Liver (tissue), 9 donors: ENCODE results near the gene NXPE4. TPM values are rescaled to one million over a fixed set of nuclear protein-coding genes. Genes with fewer than 3 reads are reported as not detected.
"Not testable (repeated sequence)": the region's sequence is repeated elsewhere in the genome, so short reads cannot be mapped to it uniquely, and the experiment has no call there.

Experiments
- DNase-seq: peaks from one replicate; pipeline ENCODE4 v3.0.0-alpha.2; 2017; ENCODE audit warnings: low spot score
- H3K27ac ChIP-seq, 2 donors: one replicate each; pipeline ENCODE4 v1.7.0; 2013; ENCODE audit warnings: inconsistent platforms in 2 of 2, low read length in 2 of 2, control low read depth in 1 of 2, low read depth in 1 of 2, mild to moderate bottlenecking in 1 of 2
- H3K27me3 ChIP-seq, 4 donors: one replicate each; pipeline versions ENCODE4 v1.6.1 to v1.7.0; 2013; ENCODE audit warnings: low read length in 3 of 4, inconsistent platforms in 1 of 4, mild to moderate bottlenecking in 1 of 4, moderate library complexity in 1 of 4; ENCODE audit not compliant: control insufficient read depth in 4 of 4, insufficient read depth in 4 of 4
- H3K36me3 ChIP-seq, 4 donors: one replicate each; pipeline versions ENCODE4 v1.6.1 to v1.7.0; 2013; ENCODE audit warnings: low read length in 3 of 4, mild to moderate bottlenecking in 3 of 4, low read depth in 1 of 4, moderate library complexity in 1 of 4; ENCODE audit not compliant: control insufficient read depth in 4 of 4, insufficient read depth in 3 of 4
- H3K4me1 ChIP-seq, 4 donors: one replicate each; pipeline versions ENCODE4 v1.6.1 to v1.7.0; 2013; ENCODE audit warnings: low read length in 3 of 4, mild to moderate bottlenecking in 3 of 4, moderate library complexity in 1 of 4; ENCODE audit not compliant: control insufficient read depth in 4 of 4, insufficient read depth in 4 of 4
- H3K4me3 ChIP-seq, 3 donors: one replicate each; pipeline versions ENCODE4 v1.6.1 to v1.7.0; 2013; ENCODE audit warnings: low read length in 3 of 3, control low read depth in 1 of 3, low read depth in 1 of 3, mild to moderate bottlenecking in 1 of 3
- H3K9ac ChIP-seq, 2 donors: one replicate each; pipeline ENCODE4 v1.7.0; 2013; ENCODE audit warnings: low read length in 2 of 2, mild to moderate bottlenecking in 2 of 2, moderate library complexity in 2 of 2, control low read depth in 1 of 2, low read depth in 1 of 2
- H3K9me3 ChIP-seq, 4 donors: one replicate each; pipeline versions ENCODE4 v1.6.1 to v1.7.0; 2013; ENCODE audit warnings: low read length in 3 of 4; ENCODE audit not compliant: control insufficient read depth in 4 of 4
- EGR1 ChIP-seq, 2 donors: IDR thresholded peaks; 2 replicates each; pipeline ENCODE4 v1.6.1; 2016 to 2018; ENCODE audit warnings: antibody characterized with exemption in 2 of 2, low read depth in 2 of 2
- FOXA1 ChIP-seq: IDR thresholded peaks from 2 replicates; pipeline ENCODE4 v1.6.1; 2016; ENCODE audit warnings: antibody characterized with exemption
- FOXA2 ChIP-seq: IDR thresholded peaks from 2 replicates; pipeline ENCODE4 v1.6.1; 2016; ENCODE audit warnings: antibody characterized with exemption
- GABPA ChIP-seq, 2 donors: IDR thresholded peaks in 1 of 2; conservative IDR thresholded peaks in 1 of 2; 2 replicates each; pipeline ENCODE4 v1.6.1; 2016; ENCODE audit warnings: antibody characterized with exemption in 2 of 2, mild to moderate bottlenecking in 1 of 2, moderate library complexity in 1 of 2
- HNF4A ChIP-seq, 2 donors: conservative IDR thresholded peaks; 2 replicates each; pipeline ENCODE4 v1.6.1; 2016; ENCODE audit warnings: antibody characterized with exemption in 2 of 2, mild to moderate bottlenecking in 2 of 2
- HNF4G ChIP-seq: IDR thresholded peaks from 2 replicates; pipeline ENCODE4 v1.6.1; 2016; ENCODE audit warnings: antibody characterized with exemption
- JUND ChIP-seq, 2 donors: IDR thresholded peaks; 2 replicates each; pipeline ENCODE4 v1.6.1; 2016; ENCODE audit warnings: antibody characterized with exemption in 2 of 2
- NR2F2 ChIP-seq: IDR thresholded peaks from 2 replicates; pipeline ENCODE4 v1.6.1; 2016; ENCODE audit warnings: antibody characterized with exemption
- RAD21 ChIP-seq, 2 donors: IDR thresholded peaks; 2 replicates each; pipeline ENCODE4 v1.6.1; 2016; ENCODE audit warnings: antibody characterized with exemption in 2 of 2, mild to moderate bottlenecking in 2 of 2
- RXRA ChIP-seq, 2 donors: IDR thresholded peaks; 2 replicates each; pipeline ENCODE4 v1.6.1; 2017 to 2018; ENCODE audit warnings: antibody characterized with exemption in 2 of 2, mild to moderate bottlenecking in 1 of 2
- SP1 ChIP-seq: IDR thresholded peaks from 2 replicates; pipeline ENCODE4 v1.6.1; 2018; ENCODE audit warnings: antibody characterized with exemption, mild to moderate bottlenecking
- TAF1 ChIP-seq: conservative IDR thresholded peaks from 2 replicates; pipeline ENCODE4 v1.6.1; 2016; ENCODE audit warnings: antibody characterized with exemption, mild to moderate bottlenecking
- YY1 ChIP-seq: IDR thresholded peaks from 2 replicates; pipeline ENCODE4 v1.6.1; 2016; ENCODE audit warnings: antibody characterized with exemption, mild to moderate bottlenecking
- WGBS: extraction: QIAGEN DNeasy Blood & Tissue Kit; methylation state at CpG from one replicate; pipeline ENCODE4 v1.1.7; 2013; 5-methylcytosine and 5-hydroxymethylcytosine counted together
- polyA plus RNA-seq, 2 donors: library from polyadenylated mRNA; stranded (reverse) in 1 of 2; unstranded in 1 of 2; fragments of 200-250 nt in 1 of 2; fragments of >200 nt in 1 of 2; fragmentation: Nextera tagmentation in 1 of 2; extraction: Ambion mirVana in 1 of 2; gene quantifications; one replicate each; pipeline versions ENCODE4 v1.2.1 to v1.2.3, GENCODE V29; 2013 to 2015
- total RNA-seq, 2 donors: library from RNA; depleted of rRNA; stranded (reverse); fragments of >200 nt; gene quantifications; one replicate each; pipeline ENCODE4 v1.2.3, GENCODE V29; 2014
- TF ChIP-seq, protein P1 (sequence below): IDR thresholded peaks from 2 replicates; pipeline ENCODE4 v1.6.1; 2016; ENCODE audit warnings: antibody characterized with exemption, mild to moderate bottlenecking
- TF ChIP-seq, protein P2 (sequence below): IDR thresholded peaks from 2 replicates; pipeline ENCODE4 v1.6.1; 2016; ENCODE audit warnings: antibody characterized with exemption
- TF ChIP-seq, protein P3 (sequence below): fragments of 150-350 bp; IDR thresholded peaks from 2 replicates; pipeline ENCODE4 v1.5.1; 2017; ENCODE audit warnings: improper control_type of control experiment, low read depth, low read length; ENCODE audit not compliant: missing input control
- TF ChIP-seq, protein P4 (sequence below): IDR thresholded peaks from 2 replicates; pipeline ENCODE4 v1.6.1; 2016; ENCODE audit warnings: antibody characterized with exemption
- donor health status: healthy.
- donor health status: healthy.
- donor health status: healthy.
- donor health status: healthy.
- donor health status: healthy.

The NXPE4 gene
- total and polyA plus RNA-seq, 4 donors: not detected

DNA sequence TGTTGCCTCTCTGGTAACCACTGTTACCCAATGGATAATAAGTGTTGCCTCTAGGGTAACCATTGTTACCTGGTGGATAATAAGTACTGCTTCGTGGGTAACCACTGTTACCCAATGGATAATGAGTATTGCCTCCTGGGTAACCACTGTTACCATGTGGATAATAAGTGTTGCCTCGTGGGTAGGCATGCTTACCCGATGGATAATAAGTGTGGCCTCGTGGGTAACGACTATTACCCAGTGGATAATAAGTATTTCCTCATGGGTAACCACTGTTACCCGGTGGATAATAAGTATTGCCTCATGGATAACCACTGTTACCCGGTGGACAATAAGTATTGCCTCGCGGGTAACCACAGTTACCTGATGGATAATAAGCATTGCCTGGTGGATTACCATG is 13.8 kb upstream of the NXPE4 start:
- no peaks in the 10 kb centered on the region for H3K9me3 ChIP-seq
- 86% methylated on average over 9 of the region's 9 CpGs for WGBS

DNA sequence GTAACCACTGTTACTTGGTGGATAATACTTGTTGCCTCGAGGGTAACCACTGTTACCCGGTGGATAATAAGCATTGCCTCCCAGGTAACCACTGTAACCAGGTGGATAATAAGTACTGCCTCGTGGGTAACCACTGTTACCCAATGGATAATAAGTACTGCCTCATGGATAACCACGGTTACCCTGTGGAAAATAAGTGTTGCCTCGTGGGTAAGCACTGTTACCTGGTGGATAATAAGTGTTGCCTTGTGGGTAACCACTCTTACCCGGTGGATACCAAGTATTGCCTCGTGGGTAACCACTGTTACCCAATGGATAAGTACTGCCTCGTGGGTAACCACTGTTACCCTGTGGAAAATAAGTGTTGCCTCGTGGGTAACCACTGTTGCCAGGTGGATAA is 13.0 kb upstream of the NXPE4 start:
- not testable (repeated sequence) for H3K36me3 ChIP-seq, H3K4me1 ChIP-seq, H3K9me3 ChIP-seq, H3K27ac ChIP-seq, H3K27me3 ChIP-seq, H3K9ac ChIP-seq, H3K4me3 ChIP-seq
- peak; percentile 22 for DNase-seq
- WGBS: 81% methylated on average over 9 of the region's 9 CpGs

More for the DNA sequence above, 13.8 kb upstream of the NXPE4 start:
- DNase-seq: no peak
- Histone ChIP-seq H3K4me1 (no peaks in the 10 kb centered on the region), H3K4me3 (no peak overlapping the region), H3K27ac (no peak overlapping the region), H3K9ac (no peak overlapping the region), H3K36me3 (no peaks in the 10 kb centered on the region), H3K27me3 (no peaks in the 10 kb centered on the region)
- TF ChIP-seq FOXA1 (no peak), RAD21 (IDR thresholded peaks at IDR 0.05) (no peak), HNF4G (no peak), RXRA (IDR thresholded peaks at IDR 0.05) (no peak), TAF1 (no peak), SP1 (no peak)
- TF ChIP-seq, protein P1, sequence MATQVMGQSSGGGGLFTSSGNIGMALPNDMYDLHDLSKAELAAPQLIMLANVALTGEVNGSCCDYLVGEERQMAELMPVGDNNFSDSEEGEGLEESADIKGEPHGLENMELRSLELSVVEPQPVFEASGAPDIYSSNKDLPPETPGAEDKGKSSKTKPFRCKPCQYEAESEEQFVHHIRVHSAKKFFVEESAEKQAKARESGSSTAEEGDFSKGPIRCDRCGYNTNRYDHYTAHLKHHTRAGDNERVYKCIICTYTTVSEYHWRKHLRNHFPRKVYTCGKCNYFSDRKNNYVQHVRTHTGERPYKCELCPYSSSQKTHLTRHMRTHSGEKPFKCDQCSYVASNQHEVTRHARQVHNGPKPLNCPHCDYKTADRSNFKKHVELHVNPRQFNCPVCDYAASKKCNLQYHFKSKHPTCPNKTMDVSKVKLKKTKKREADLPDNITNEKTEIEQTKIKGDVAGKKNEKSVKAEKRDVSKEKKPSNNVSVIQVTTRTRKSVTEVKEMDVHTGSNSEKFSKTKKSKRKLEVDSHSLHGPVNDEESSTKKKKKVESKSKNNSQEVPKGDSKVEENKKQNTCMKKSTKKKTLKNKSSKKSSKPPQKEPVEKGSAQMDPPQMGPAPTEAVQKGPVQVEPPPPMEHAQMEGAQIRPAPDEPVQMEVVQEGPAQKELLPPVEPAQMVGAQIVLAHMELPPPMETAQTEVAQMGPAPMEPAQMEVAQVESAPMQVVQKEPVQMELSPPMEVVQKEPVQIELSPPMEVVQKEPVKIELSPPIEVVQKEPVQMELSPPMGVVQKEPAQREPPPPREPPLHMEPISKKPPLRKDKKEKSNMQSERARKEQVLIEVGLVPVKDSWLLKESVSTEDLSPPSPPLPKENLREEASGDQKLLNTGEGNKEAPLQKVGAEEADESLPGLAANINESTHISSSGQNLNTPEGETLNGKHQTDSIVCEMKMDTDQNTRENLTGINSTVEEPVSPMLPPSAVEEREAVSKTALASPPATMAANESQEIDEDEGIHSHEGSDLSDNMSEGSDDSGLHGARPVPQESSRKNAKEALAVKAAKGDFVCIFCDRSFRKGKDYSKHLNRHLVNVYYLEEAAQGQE: no peak

DNA sequence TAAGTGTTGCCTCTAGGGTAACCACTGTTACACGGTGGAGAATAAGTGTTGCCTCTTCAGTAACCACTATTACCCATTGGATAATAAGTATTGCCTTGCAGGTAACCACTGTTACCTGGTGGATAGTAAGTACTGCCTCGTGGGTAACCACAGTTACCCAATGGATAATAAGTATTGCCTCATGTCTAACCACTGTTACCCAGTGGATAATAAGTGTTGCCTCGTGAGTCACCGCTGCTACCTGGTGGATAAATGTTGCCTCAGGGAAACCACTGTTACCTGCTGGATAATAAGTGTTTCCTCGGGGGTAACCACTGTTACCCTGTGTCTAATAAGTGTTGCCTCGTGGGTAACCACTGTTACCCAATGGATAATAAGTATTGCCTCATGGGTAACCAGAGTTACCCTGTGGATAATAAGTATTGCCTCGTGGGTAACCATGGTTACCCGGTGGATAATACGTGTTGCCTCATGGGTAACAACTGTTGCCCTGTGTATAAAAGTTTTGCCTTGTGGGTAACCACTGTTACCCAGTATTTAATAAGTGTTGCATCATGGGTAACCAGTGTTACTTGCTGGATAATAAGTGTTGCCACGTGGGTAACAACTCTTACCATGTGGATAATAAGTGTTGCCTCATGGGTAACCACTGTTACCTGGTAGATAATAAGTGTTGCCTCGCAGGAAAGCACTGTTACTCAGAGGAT is 12.3 kb upstream of the NXPE4 start:
- Histone ChIP-seq H3K4me3 (no peak overlapping the region), H3K9me3 (no peaks in the 10 kb centered on the region), H3K4me1 (no peaks in the 10 kb centered on the region), H3K9ac (no peak overlapping the region), H3K27me3 (no peaks in the 10 kb centered on the region), H3K36me3 (no peaks in the 10 kb centered on the region), H3K27ac (no peak overlapping the region)
- peak; percentile 10 for DNase-seq
- WGBS: 83% methylated on average over 11 of the region's 11 CpGs
- TF ChIP-seq FOXA2: no peak
- TF ChIP-seq, protein P2, sequence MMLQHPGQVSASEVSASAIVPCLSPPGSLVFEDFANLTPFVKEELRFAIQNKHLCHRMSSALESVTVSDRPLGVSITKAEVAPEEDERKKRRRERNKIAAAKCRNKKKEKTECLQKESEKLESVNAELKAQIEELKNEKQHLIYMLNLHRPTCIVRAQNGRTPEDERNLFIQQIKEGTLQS: no peak
- TF ChIP-seq, protein P3, sequence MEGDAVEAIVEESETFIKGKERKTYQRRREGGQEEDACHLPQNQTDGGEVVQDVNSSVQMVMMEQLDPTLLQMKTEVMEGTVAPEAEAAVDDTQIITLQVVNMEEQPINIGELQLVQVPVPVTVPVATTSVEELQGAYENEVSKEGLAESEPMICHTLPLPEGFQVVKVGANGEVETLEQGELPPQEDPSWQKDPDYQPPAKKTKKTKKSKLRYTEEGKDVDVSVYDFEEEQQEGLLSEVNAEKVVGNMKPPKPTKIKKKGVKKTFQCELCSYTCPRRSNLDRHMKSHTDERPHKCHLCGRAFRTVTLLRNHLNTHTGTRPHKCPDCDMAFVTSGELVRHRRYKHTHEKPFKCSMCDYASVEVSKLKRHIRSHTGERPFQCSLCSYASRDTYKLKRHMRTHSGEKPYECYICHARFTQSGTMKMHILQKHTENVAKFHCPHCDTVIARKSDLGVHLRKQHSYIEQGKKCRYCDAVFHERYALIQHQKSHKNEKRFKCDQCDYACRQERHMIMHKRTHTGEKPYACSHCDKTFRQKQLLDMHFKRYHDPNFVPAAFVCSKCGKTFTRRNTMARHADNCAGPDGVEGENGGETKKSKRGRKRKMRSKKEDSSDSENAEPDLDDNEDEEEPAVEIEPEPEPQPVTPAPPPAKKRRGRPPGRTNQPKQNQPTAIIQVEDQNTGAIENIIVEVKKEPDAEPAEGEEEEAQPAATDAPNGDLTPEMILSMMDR: no peak
- TF ChIP-seq TAF1: no peak
- no peak for TF ChIP-seq RXRA (IDR thresholded peaks at IDR 0.05)
- TF ChIP-seq HNF4A (conservative IDR thresholded peaks at IDR 0.05): no peak
- TF ChIP-seq, protein P4, sequence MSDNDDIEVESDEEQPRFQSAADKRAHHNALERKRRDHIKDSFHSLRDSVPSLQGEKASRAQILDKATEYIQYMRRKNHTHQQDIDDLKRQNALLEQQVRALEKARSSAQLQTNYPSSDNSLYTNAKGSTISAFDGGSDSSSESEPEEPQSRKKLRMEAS: no peak
- TF ChIP-seq JUND (IDR thresholded peaks at IDR 0.05): no peak
- TF ChIP-seq, protein P1: no peak
- no peak for TF ChIP-seq HNF4G
- TF ChIP-seq EGR1 (IDR thresholded peaks at IDR 0.05; ENCODE audit: low read depth in 2 of 2): no peak
- no peak for TF ChIP-seq RAD21 (IDR thresholded peaks at IDR 0.05)
- TF ChIP-seq FOXA1: no peak
- TF ChIP-seq NR2F2: no peak
- no peak for TF ChIP-seq GABPA (IDR thresholded peaks at IDR 0.05 in 1 of 2, conservative IDR thresholded peaks at IDR 0.05 in 1 of 2)
- no peak for TF ChIP-seq YY1
